ENCODE results near the gene ATP2B3. TPM values are rescaled to one million over a fixed set of nuclear protein-coding genes. Genes with fewer than 3 reads are reported as not detected.

The ATP2B3 gene
- total RNA-seq, 1 experiment from 2014 or later: 0.35 TPM

GRCh38 chrX:153513265-153513664 lies 4.2 kb upstream of the ATP2B3 start:
- Mint-ChIP-seq H3K27ac (no peak overlapping the region), H3K27me3 (ENCODE audit: low read depth) (peaks cover 26% of the 10 kb centered on the region), H3K36me3 (ENCODE audit: insufficient read depth in 1 of 3, low read depth in 3 of 3) (peaks cover under 1 to 5% (median 4%) of the 10 kb centered on the region in 3 experiments; a peak in 5 of 7 replicates), H3K9me3 (peaks cover 44% of the 10 kb centered on the region in 2 experiments), H3K4me1 (0 out of 4 replicates have a peak, but pooled peaks cover under 1 to 2% of the 10 kb centered on the region in 2 experiments), H3K4me3 (no peak overlapping the region)
- Histone ChIP-seq H3K79me2 (ENCODE audit: insufficient read depth, low read length) (no peaks in the 10 kb centered on the region), H3K23ac (ENCODE audit: insufficient read length, low read depth, low read length) (no peak overlapping the region), H3K79me1 (ENCODE audit: insufficient read depth, low read depth, low read length, poor library complexity, severe bottlenecking) (no peaks in the 10 kb centered on the region), H2BK20ac (ENCODE audit: low read depth, low read length, poor library complexity, severe bottlenecking) (no peak overlapping the region), H3K4ac (ENCODE audit: low read depth, low read length) (no peak overlapping the region), H2BK12ac (ENCODE audit: insufficient read length, low read depth, low read length) (no peak overlapping the region), H2AK5ac (ENCODE audit: insufficient read length, low read length) (no peak overlapping the region), H4K20me1 (ENCODE audit: control insufficient read depth, insufficient read depth, insufficient read length) (peaks cover 2% of the 10 kb centered on the region), H3K27me3 (ENCODE audit: insufficient read depth, low read length) (peaks cover 4% of the 10 kb centered on the region; the same call in 1 of the 2 replicates), H3K56ac (ENCODE audit: insufficient read length, low read depth, low read length) (no peak overlapping the region), H3K9ac (ENCODE audit: extremely low read depth, insufficient read length, low read length) (no peak overlapping the region), H4K91ac (ENCODE audit: insufficient read length, low read depth, low read length) (no peak overlapping the region), H3K9me3 (ENCODE audit: control insufficient read depth, low read depth, low read length) (peaks cover 21% of the 10 kb centered on the region), H3T11ph (ENCODE audit: low read length) (no peak overlapping the region), H2BK15ac (ENCODE audit: low read depth, low read length) (no peak overlapping the region), H4K8ac (replicated peaks; ENCODE audit: insufficient read length, low read depth, low read length) (no peak overlapping the region), H3K14ac (ENCODE audit: insufficient read depth, low read length) (no peak overlapping the region), H2AFZ (ENCODE audit: low read length) (no peak overlapping the region), H4K5ac (ENCODE audit: insufficient read length, low read depth, low read length) (no peak overlapping the region), H3K23me2 (ENCODE audit: insufficient read length, low read depth, low read length, poor library complexity, severe bottlenecking) (peaks cover 1% of the 10 kb centered on the region), H3K4me2 (ENCODE audit: insufficient read depth, insufficient read length, low read length) (no peak overlapping the region), H3K27ac (ENCODE audit: insufficient read length, low read depth, low read length) (no peak overlapping the region), H2BK5ac (ENCODE audit: insufficient read length, low read length) (no peak overlapping the region), H2BK120ac (ENCODE audit: low read depth, low read length, poor library complexity, severe bottlenecking) (no peak overlapping the region), H3K4me1 (ENCODE audit: insufficient read depth, low read length) (no peaks in the 10 kb centered on the region), H3K18ac (ENCODE audit: insufficient read length, low read depth, low read length) (no peak overlapping the region)
- no peak for DNase-seq
- no peak for TF ChIP-seq CTCF (conservative IDR thresholded peaks at IDR 0.05)
- no CpG with 5 or more reads among the region's 5 CpGs for WGBS (ENCODE audit: extremely low coverage, insufficient read length, low lambda C conversion rate)

All from H9 (cell line).